IMR-90 (cell line): ENCODE measurements around the gene CYB5D1. TPM values are rescaled to one million over a fixed set of nuclear protein-coding genes. Genes with fewer than 3 reads are reported as not detected.

Source experiments
- ATAC-seq: fragments of 200-7000 bp; cut with Tn5 transposase; 2 replicates; pipeline ENCODE4 v1.9.1; 2020; ENCODE audit warnings: low read depth, mild to moderate bottlenecking, moderate library complexity
- BruUV-seq: library from RNA; stranded (reverse); fragments of 400-500 nt; replicated peaks from 2 replicates; lab custom pipeline; 2021; lab: Mats Ljungman, UMichigan
- CTCF ChIA-PET: fragments of 300-600 bp; formaldehyde crosslinking; extraction: SDS; loops from one replicate; lab custom pipeline; 2021; ENCODE audit warnings: antibody characterized with exemption; lab: Yijun Ruan, JAX
- POLR2A ChIA-PET: fragments of 300-600 bp; sonication (Branson Sonifier 250); formaldehyde crosslinking; loops from one replicate; lab custom pipeline; 2022; ENCODE audit warnings: antibody characterized with exemption; ENCODE audit not compliant: unreplicated experiment; lab: Charles Lee
- DNase-seq: peaks from one replicate; pipeline ENCODE4 v3.0.0; 2013
- H2AFZ ChIP-seq: replicated peaks from 2 replicates; pipeline ENCODE3; 2013; ENCODE audit warnings: low read length, mild to moderate bottlenecking; ENCODE audit not compliant: poor library complexity
- H2AK5ac ChIP-seq: 2 replicates; pipeline ENCODE4 v1.6.1; 2013; ENCODE audit warnings: low read depth, low read length, inconsistent platforms
- H2AK9ac ChIP-seq: replicated peaks from 2 replicates; pipeline ENCODE3; 2013; ENCODE audit warnings: mild to moderate bottlenecking, low read depth, low read length, moderate library complexity; ENCODE audit not compliant: poor library complexity
- H2BK120ac ChIP-seq: 2 replicates; pipeline ENCODE4 v1.6.1; 2013; ENCODE audit warnings: low read depth, low read length, inconsistent platforms
- H2BK15ac ChIP-seq: 3 replicates; pipeline ENCODE4 v1.6.1; 2013; ENCODE audit warnings: low read depth, low read length, inconsistent platforms
- H2BK20ac ChIP-seq: 2 replicates; pipeline ENCODE4 v1.6.1; 2013; ENCODE audit warnings: low read depth, mild to moderate bottlenecking, inconsistent platforms, low read length, moderate library complexity
- H2BK5ac ChIP-seq: 2 replicates; pipeline ENCODE4 v1.6.1; 2013; ENCODE audit warnings: mild to moderate bottlenecking, low read depth, low read length, inconsistent platforms; ENCODE audit not compliant: poor library complexity, severe bottlenecking
- H3K14ac ChIP-seq: replicated peaks from 2 replicates; pipeline ENCODE4 v1.6.1; 2013; ENCODE audit warnings: low read depth, low read length, inconsistent platforms
- H3K18ac ChIP-seq: 2 replicates; pipeline ENCODE4 v1.6.1; 2013; ENCODE audit warnings: low read depth, low read length, control low read depth
- H3K23ac ChIP-seq: 2 replicates; pipeline ENCODE4 v1.6.1; 2013; ENCODE audit warnings: low read depth, low read length, inconsistent platforms
- H3K27ac ChIP-seq: 2 replicates; pipeline ENCODE4 v1.5.1; 2013; ENCODE audit warnings: mild to moderate bottlenecking, control low read depth, low read length; ENCODE audit not compliant: insufficient read depth
- H3K27me3 ChIP-seq: 2 replicates; pipeline ENCODE4 v1.6.1; 2013; ENCODE audit warnings: low read length; ENCODE audit not compliant: control insufficient read depth, insufficient read depth
- H3K36me3 ChIP-seq: 2 replicates; pipeline ENCODE4 v1.6.1; 2013; ENCODE audit warnings: low read length, mixed read lengths; ENCODE audit not compliant: control insufficient read depth, insufficient read depth
- H3K4ac ChIP-seq: 2 replicates; pipeline ENCODE4 v1.6.1; 2013; ENCODE audit warnings: low read depth, low read length, inconsistent platforms
- H3K4me1 ChIP-seq: 2 replicates; pipeline ENCODE4 v1.6.1; 2013; ENCODE audit warnings: low read length, mixed read lengths; ENCODE audit not compliant: control insufficient read depth, insufficient read depth
- H3K4me2 ChIP-seq: 2 replicates; pipeline ENCODE4 v1.6.1; 2013; ENCODE audit warnings: low read depth, mild to moderate bottlenecking, control low read depth, low read length, moderate library complexity
- H3K4me3 ChIP-seq: 2 replicates; pipeline ENCODE4 v1.5.1; 2013; ENCODE audit warnings: low read depth, mild to moderate bottlenecking, control low read depth, low read length, moderate library complexity; ENCODE audit not compliant: insufficient read depth
- H3K56ac ChIP-seq: 2 replicates; pipeline ENCODE4 v1.6.1; 2013; ENCODE audit warnings: low read length, inconsistent platforms; ENCODE audit not compliant: insufficient read depth; ENCODE audit errors: extremely low read depth
- H3K79me1 ChIP-seq, 2 experiments: 2 replicates each; pipeline ENCODE4 v1.6.1; 2013; ENCODE audit warnings: low read length in 2 of 2, inconsistent platforms in 1 of 2, low read depth in 1 of 2
- H3K9ac ChIP-seq: 2 replicates; pipeline ENCODE4 v1.6.1; 2013; ENCODE audit warnings: low read depth, low read length, control low read depth
- H3K9me1 ChIP-seq: 2 replicates; pipeline ENCODE4 v1.6.1; 2013; ENCODE audit warnings: low read length, inconsistent platforms; ENCODE audit not compliant: insufficient read depth
- H3K9me3 ChIP-seq: 2 replicates; pipeline ENCODE4 v1.6.1; 2013; ENCODE audit warnings: low read length; ENCODE audit not compliant: control insufficient read depth, insufficient read depth
- H4K20me1 ChIP-seq: 2 replicates; pipeline ENCODE4 v1.6.1; 2013; ENCODE audit warnings: low read length, inconsistent platforms; ENCODE audit not compliant: insufficient read depth
- H4K5ac ChIP-seq: 2 replicates; pipeline ENCODE4 v1.6.1; 2013; ENCODE audit warnings: mild to moderate bottlenecking, low read depth, low read length, control low read depth
- H4K8ac ChIP-seq, 2 experiments: 2 replicates each; pipeline ENCODE4 v1.6.1; 2013; ENCODE audit warnings: low read depth in 2 of 2, low read length in 2 of 2, control low read depth in 1 of 2, inconsistent platforms in 1 of 2
- H4K91ac ChIP-seq: 2 replicates; pipeline ENCODE4 v1.6.1; 2013; ENCODE audit warnings: low read depth, low read length, inconsistent platforms; ENCODE audit not compliant: insufficient read depth
- BHLHE40 ChIP-seq: fragments of 150-350 bp; IDR thresholded peaks from 2 replicates; pipeline ENCODE4 v1.6.1; 2016; ENCODE audit warnings: mild to moderate bottlenecking, low read depth, low read length
- CEBPB ChIP-seq: IDR thresholded peaks from 2 replicates; pipeline ENCODE4 v1.6.1; 2012; ENCODE audit warnings: low read depth, low read length, improper control_type of control experiment
- CHD1 ChIP-seq: IDR thresholded peaks from 2 replicates; pipeline ENCODE4 v1.6.1; 2012; ENCODE audit warnings: low read depth, low read length, improper control_type of control experiment
- CTCF ChIP-seq: conservative IDR thresholded peaks from 2 replicates; pipeline ENCODE4 v1.5.1; 2012; ENCODE audit warnings: mild to moderate bottlenecking, low read depth, low read length, improper control_type of control experiment
- ELK1 ChIP-seq: fragments of 150-350 bp; IDR thresholded peaks from 2 replicates; pipeline ENCODE4 v1.6.1; 2016; ENCODE audit warnings: low read depth, mild to moderate bottlenecking, low read length, moderate library complexity, borderline replicate concordance
- FOS ChIP-seq: fragments of 150-350 bp; IDR thresholded peaks from 2 replicates; pipeline ENCODE4 v1.6.1; 2016; ENCODE audit warnings: low read depth, low read length
- MAFK ChIP-seq: IDR thresholded peaks from 2 replicates; pipeline ENCODE4 v1.6.1; 2012; ENCODE audit warnings: low read depth, low read length, improper control_type of control experiment
- MAZ ChIP-seq: IDR thresholded peaks from 2 replicates; pipeline ENCODE4 v1.6.1; 2012; ENCODE audit warnings: low read depth, mild to moderate bottlenecking, low read length, improper control_type of control experiment, moderate library complexity, borderline replicate concordance
- MXI1 ChIP-seq: IDR thresholded peaks from 2 replicates; pipeline ENCODE4 v1.6.1; 2012; ENCODE audit warnings: low read depth, mild to moderate bottlenecking, low read length, moderate library complexity, borderline replicate concordance
- POLR2A ChIP-seq: IDR thresholded peaks from 2 replicates; pipeline ENCODE4 v1.6.1; 2012; ENCODE audit warnings: mild to moderate bottlenecking, low read depth, low read length
- RFX5 ChIP-seq: IDR thresholded peaks from 2 replicates; pipeline ENCODE4 v1.8.0; 2012; ENCODE audit warnings: low read depth, mild to moderate bottlenecking, low read length, moderate library complexity
- SMC3 ChIP-seq: fragments of 150-350 bp; IDR thresholded peaks from 2 replicates; pipeline ENCODE4 v1.6.1; 2016; ENCODE audit warnings: low read depth, mild to moderate bottlenecking, antibody characterized with exemption, low read length, moderate library complexity
- USF2 ChIP-seq: fragments of 150-350 bp; IDR thresholded peaks from 2 replicates; pipeline ENCODE4 v1.6.1; 2017; ENCODE audit warnings: mild to moderate bottlenecking, antibody characterized with exemption, low read length, low read depth
- WGBS, 2 experiments: methylation state at CpG; one replicate each; pipeline versions ENCODE4 v1.1.5 to v1.1.7; 2013; ENCODE audit warnings: missing lambda C conversion rate in 2 of 2; ENCODE audit not compliant: insufficient read length in 1 of 2; ENCODE audit errors: extremely low coverage in 2 of 2; 5-methylcytosine and 5-hydroxymethylcytosine counted together
- dilution Hi-C: fragments of 300-500 bp; cut with HindIII; formaldehyde crosslinking; loops from one replicate; pipeline ENCODE4 v1.14.3; 2018; ENCODE audit warnings: low sequenced_read_pairs; ENCODE audit not compliant: unreplicated experiment
- in situ Hi-C: fragments of 300-500 bp; cut with MboI; formaldehyde crosslinking; loops from 3 replicates; pipeline ENCODE4 v1.14.3; 2019; ENCODE audit warnings: low sequenced_read_pairs, inconsistent platforms, mixed read lengths
- intact Hi-C: fragments of 100-400 bp; cut with micrococcal nuclease; formaldehyde crosslinking; loops from 2 replicates; pipeline ENCODE4 v1.10.0; 2022
- polyA plus RNA-seq, 3 experiments: library from polyadenylated mRNA; depleted of rRNA; stranded (reverse); fragments of >200 nt; gene quantifications; 2 replicates each; pipeline ENCODE4 v1.2.3, GENCODE V29; 2012; ENCODE audit warnings: low replicate concordance in 1 of 3
- total RNA-seq: library from RNA; depleted of rRNA; stranded (reverse); fragments of >200 nt; gene quantifications from 2 replicates; pipeline ENCODE4 v1.2.3, GENCODE V29; 2012

The CYB5D1 gene
- total and polyA plus RNA-seq, 2 of the 4 experiments (the other 2 are of a cell fraction): 8.8 to 10.8 TPM

GRCh38 chr17:7817643-7817964 lies 40.2 kb upstream of the CYB5D1 start:
- POLR2A ChIA-PET: no interaction called here
- CTCF ChIA-PET: interaction anchor here (1.8 kb wide), 1 partner anchor 74 kb away, joined by 5 read pairs; no protein-coding TSS in a partner anchor
- ATAC-seq (no peak), DNase-seq (no peak)
- Histone ChIP-seq H3K4ac (no peak overlapping the region), H2BK15ac (no peak overlapping the region), H3K79me1 (no peaks in the 10 kb centered on the region), H3K27me3 (peaks cover 49% of the 10 kb centered on the region), H3K4me3 (no peak overlapping the region), H2BK120ac (no peak overlapping the region), H3K14ac (no peak overlapping the region), H3K4me1 (no peaks in the 10 kb centered on the region), H3K56ac (no peak overlapping the region), H4K8ac (no peak overlapping the region), H2AK9ac (no peak overlapping the region), H3K9me3 (no peaks in the 10 kb centered on the region), H3K9me1 (no peaks in the 10 kb centered on the region), H2BK5ac (no peak overlapping the region), H4K20me1 (no peaks in the 10 kb centered on the region; the same call in 1 of the 2 replicates), H3K9ac (no peak overlapping the region), H3K36me3 (no peaks in the 10 kb centered on the region), H2AFZ (no peak overlapping the region), H2BK20ac (no peak overlapping the region), H3K4me2 (no peak overlapping the region), H3K27ac (no peak overlapping the region), H4K91ac (no peak overlapping the region), H3K23ac (no peak overlapping the region), H4K5ac (no peak overlapping the region), H2AK5ac (no peak overlapping the region), H3K18ac (no peak overlapping the region)
- in situ Hi-C loops (no loop called here), intact Hi-C loops (no loop called here), dilution Hi-C loops (no loop called here)
- TF ChIP-seq ELK1 (no peak), CHD1 (no peak), SMC3 (no peak), CTCF (no peak), BHLHE40 (no peak), MXI1 (no peak), FOS (no peak), MAFK (no peak), MAZ (no peak), RFX5 (no peak), CEBPB (no peak), POLR2A (no peak), USF2 (no peak)
- 100% methylated on average over 1 of the region's 9 CpGs; no CpG with 5 or more reads in 1 of the 2 experiments for WGBS, 2 experiments
- BruUV-seq: no TSS peak
